Subcutaneous adipose tissue (tissue), 4 donors: ENCODE results near the gene SOBP. TPM values are rescaled to one million over a fixed set of nuclear protein-coding genes. Genes with fewer than 3 reads are reported as not detected.

Source experiments
- CTCF ChIP-seq: fragments of 450-650 bp; IDR thresholded peaks from one replicate; pipeline ENCODE4 v1.5.1; 2016; ENCODE audit warnings: low read depth, mild to moderate bottlenecking, control low read depth, antibody characterized with exemption, moderate library complexity
- total RNA-seq, 4 donors: library from RNA; depleted of rRNA; stranded (reverse); fragments of >200 nt; gene quantifications; one replicate each; pipeline ENCODE4 v1.1.0, GENCODE V29; 2016

The SOBP gene
- total RNA-seq, 4 donors from 2014 or later, result 4.0 to 7.5 (median 5.5) TPM

DNA sequence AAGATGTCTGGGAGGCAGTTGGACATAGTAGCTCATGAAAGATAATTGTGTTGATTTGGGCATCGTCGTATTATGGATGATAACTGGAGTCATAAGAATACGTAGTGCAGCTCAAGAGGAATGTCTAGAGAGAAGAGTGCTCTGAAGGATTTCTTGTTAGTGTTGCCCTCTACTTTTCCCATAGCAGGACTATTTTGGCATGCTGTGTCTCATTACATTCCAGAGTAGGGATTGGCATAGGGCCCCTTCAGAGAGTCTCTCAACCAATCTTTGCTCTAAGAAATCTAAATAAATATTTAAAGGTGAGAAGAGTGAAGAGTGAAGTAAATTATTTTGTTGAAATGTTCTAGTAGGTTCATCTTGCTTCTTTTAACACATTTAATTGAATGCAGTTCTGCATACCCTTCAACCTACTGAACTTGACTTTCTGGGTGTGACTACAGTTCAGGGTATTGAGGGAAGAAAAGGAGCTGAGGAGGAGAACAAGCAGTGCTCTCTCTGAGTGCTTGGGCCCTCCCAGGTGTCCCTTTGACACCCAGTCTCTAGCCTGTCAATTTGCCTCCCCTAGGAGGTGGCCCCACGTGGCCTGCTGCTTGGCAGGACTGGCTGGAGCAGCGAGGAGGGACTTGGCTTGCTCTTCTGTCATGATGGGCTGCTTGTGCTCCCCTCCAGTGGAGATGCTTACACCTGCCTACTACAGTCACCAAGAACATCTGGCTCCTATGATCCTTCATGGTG lies 33.3 kb downstream of the SOBP start:
- TF ChIP-seq CTCF, result no peak

DNA sequence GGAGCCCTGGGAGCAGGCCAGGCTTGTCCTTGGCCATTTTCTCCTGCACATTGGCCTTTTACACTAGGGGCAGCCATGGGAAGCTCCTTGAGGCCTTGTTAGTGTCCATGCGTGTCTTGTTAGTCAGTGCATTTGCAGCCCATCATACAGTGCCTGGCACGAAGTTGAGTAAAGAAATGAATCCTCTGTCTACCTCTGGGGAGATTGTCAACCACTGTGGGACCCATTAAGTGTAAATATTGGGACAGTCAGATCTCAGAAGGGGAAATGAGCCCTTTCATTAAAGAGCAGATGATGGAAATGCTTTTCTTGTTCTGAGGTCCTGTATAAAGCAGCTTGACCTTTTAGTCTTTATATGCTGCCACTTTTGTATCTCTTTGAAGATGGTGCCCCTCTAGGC lies 33.9 kb downstream of the SOBP start:
- TF ChIP-seq CTCF, result no peak

DNA sequence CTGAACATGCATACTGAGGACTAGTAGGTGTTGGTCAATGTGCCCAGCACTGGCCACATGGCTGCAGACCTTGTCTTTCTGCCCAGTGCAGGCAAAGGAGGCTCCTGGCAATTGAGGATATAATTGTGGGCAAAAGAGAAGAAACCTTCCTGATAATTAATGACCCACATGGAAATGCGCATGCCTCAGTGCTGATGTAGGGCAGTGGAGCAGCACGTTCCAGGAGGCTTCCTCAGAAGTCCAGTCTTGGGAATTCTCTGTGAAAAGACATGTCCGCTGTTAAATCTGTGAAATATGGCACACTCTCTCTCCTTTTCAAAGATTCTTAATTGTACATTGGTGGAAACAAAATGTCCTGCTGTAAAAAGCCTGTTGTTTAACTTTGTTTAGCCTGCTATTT lies 34.7 kb downstream of the SOBP start:
- TF ChIP-seq CTCF, result no peak

DNA sequence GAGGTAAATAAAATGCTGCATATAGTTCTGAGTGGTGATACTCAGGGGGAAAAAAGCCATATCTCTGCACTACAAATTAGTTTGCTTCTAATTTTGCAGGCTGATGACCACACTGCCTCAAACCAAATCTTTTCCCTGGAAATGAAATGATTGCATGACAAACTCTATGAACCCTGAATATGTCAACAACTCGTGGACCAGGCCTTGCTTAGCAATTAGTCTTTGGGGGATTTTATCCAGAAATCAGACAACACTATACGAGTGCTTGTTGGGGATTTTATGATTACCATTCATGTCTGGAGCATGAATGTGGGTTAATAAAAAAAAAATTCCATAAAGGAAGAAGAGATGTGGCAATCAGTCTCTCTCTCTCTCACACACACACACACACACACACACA lies 42.0 kb downstream of the SOBP start:
- TF ChIP-seq CTCF, result no peak

- TF ChIP-seq CTCF, result no peak
Observed at GRCh38 chr6:107532706-107533105, 42.8 kb downstream of the SOBP start.

- no peak for TF ChIP-seq CTCF
Observed at GRCh38 chr6:107533415-107534059, 43.6 kb downstream of the SOBP start.

GRCh38 chr6:107534571-107535141 lies 44.7 kb downstream of the SOBP start:
- TF ChIP-seq CTCF, result no peak
